Kidney glomerular epithelial cell (primary cell): ENCODE results near the gene SHH.
"Not testable (repeated sequence)": the region's sequence is repeated elsewhere in the genome, so short reads cannot be mapped to it uniquely, and the experiment has no call there.

Experiments used
- DNase-seq: peaks from one replicate; lab custom pipeline; 2025; lab: John Stamatoyannopoulos, UW

SHH gene

GRCh38 chr7:155819186-155819585 lies 6.9 kb upstream of the SHH start:
- DNase-seq = no peak

GRCh38 chr7:155818820-155819168 lies 6.5 kb upstream of the SHH start:
- DNase-seq = no peak

DNA sequence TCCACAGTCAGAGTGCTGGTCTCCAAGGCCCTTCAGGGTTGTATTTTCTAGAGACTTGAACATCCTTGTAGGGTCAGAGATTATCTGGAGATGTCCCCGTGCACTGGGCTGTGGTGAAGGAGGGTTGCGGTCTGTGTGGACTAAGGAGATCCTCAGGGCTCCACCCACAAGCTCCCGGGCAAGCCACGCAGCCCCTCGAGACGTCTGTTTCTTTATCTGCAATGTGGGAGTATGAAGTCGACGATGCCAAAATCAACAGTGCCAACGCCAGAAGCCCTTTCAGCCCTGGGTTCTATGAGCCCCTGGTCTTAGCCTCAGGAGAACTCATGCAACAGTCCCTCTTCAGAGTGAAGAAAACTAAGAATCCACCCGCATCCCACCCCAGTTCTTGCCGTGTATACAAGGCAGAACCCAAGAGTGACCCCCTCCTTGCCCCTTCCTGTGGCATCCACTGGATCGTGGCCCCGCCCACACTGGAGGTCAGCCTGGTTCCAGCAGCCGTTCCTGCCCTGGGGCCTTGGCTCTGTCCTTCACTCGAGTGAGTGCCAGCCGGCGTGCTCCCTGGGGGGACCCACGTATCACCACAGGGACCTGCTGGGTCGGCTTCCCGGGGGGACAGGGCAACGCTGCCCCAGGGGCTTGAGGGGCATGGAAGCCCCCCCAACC lies 6.0 kb upstream of the SHH start:
- DNase-seq = no peak

- not testable (repeated sequence) for DNase-seq
Observed at GRCh38 chr7:155817515-155817914, 5.3 kb upstream of the SHH start.

DNA sequence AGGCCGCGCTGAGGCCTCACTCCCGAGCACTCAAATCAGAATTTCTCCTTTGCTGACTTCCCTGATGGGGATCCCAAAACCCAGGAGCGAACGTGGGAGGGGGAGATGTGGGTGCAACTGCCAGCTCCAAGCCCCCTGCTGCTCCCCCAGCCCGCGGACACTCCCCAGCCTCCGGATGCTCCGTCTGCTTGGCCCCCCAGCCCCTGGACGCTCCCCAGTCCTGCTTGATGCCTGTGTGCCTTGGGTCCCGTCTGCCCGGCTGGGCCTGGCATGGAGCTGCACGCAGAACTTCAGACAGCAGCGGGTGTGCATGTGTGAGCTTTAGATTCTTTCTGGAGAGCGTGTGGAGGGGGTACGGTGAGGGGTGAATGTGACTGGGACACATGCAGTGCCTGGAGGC lies 4.7 kb upstream of the SHH start:
- DNase-seq = no peak

DNA sequence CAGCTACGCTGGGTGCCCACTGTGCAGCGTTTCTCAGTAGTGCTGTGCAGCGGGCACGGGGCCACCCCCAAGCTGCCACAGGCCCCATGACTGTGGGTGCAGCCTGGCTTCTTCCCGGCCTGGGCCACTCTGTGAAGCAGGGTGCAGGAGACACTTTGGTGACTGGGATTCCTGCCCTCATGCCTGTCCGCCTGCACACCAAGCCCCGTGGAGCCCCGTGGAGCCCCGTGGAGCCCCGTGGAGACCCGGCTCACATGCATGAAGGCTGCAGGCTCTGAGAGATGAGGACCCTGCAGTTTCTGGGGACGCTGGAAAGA lies 3.9 kb upstream of the SHH start:
- no peak for DNase-seq

DNA sequence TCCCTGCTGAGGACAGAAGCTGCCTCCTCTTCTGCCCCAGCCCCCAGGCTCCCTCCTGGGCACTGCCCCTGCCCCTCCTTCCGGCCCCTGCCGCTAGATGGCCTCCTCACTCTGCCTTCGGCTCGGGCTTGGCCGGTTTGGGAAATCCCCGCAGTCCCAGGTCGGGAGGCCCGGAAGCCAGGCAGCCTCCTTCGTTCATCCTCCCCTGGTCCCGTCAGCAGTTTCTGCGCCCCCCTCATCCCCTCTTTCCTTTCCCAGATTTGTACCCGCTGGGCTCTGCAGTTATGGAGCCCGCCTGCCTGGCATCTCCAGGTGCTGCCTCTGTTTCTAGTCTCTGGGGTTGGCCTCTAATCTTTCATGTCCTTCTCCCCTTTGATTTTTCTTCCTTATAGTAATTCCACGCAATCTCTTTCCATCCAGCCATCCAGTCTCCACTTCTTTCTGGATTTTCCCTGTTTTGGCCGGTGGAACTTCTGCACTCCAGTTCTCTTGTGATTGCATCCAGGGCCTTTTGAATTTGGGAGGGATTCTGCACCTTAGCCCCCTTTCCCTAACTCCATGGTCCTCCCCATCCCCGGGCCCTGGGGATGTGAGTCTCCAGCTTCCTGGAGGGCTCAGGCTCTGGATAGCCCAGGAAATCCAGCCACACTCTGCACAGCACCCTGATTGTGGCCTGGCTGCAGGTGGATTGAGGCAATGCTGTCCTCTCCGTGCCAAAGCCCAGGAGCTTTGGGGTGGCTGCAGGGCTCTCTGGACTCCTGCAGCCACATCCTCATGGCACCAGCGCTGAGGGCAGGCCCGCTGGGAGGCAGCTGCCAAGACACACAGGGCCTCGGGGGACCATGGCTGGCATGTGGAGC lies 3.3 kb upstream of the SHH start:
- DNase-seq = peak; percentile 34

DNA sequence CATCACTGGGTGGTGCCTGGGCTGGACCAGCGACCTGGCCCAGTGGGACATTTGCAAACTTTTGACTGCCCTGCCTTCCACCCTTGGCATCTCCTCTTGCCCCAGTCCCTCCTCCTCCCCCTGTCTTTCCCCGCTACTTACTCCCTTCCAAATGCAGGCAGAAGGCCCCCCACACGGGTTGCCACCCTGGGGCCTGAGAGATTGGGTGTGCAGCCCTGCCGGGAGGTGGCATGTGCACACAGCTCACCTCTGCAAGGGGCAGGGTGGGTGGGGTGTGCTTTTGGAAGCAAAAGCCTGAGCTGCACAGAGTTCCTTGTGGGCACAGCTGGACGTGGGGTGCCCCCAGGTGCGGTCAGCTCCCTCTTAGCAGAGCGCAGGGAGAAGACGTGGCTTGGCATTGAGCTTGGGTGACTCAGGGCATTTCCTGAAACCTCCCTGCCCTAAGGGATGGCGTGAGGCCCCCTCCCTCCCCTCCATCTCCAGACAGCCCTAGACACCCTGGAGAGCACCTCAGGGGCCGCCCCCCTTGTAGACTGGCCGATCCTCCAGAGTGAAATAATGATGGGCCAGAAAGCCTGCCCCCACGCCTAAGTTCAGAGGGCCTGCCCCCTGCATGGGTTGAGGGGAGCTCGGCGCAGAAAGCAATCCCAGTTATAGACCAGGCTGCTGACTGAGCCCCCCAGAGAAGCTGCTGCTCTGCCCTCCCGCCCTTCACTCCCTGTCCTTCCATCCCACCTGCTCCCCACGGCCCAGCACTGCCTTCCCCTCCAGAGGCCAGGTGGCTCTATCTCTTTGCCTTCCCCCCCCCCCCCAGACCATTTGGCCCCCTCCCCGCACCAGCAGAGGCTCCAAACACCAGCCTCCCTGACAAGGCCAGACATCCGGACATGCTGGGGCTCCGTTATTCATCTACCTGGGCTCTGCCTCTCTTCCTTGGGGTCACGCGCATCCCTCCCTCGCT lies 2.3 kb upstream of the SHH start:
- no peak for DNase-seq

GRCh38 chr7:155813546-155814315 lies 1.5 kb upstream of the SHH start:
- no peak for DNase-seq

DNA sequence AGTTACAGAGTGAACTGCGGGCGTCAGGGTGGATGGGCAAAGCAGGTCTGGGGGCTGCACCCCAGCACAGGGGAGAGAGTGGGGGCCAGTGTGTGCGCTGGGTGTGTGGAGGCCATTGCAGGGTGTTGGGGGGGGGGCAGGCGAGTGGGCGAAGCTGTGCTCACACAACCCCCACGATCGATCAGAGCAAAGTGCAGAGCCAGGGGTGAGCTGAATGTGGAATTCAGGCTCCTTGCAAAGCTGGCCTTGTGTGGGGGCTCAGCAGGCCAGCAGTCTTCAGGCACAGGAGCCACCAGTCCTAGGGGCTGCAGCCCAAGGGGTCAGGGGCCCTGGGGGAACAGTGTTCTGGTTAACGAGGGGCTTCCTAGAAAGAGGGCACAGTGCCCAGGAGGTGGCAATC lies 862 bp upstream of the SHH start:
- DNase-seq = no peak

DNA sequence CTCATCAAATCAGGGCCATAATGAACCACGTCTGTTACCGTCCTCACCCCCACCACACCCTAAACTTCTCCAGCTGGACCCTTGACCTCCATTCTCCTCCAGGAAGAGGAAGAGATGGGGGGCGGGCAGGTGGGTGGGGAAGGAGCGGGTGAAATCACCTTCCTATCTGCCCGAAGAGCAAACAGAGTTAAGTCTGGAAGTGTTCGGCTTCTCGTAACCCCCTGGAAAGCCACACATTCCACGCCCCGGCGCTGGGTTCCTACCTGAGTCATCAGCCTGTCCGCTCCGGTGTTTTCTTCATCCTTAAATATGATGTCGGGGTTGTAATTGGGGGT lies 736 bp downstream of the SHH start:
- DNase-seq = peak; percentile 10

DNA sequence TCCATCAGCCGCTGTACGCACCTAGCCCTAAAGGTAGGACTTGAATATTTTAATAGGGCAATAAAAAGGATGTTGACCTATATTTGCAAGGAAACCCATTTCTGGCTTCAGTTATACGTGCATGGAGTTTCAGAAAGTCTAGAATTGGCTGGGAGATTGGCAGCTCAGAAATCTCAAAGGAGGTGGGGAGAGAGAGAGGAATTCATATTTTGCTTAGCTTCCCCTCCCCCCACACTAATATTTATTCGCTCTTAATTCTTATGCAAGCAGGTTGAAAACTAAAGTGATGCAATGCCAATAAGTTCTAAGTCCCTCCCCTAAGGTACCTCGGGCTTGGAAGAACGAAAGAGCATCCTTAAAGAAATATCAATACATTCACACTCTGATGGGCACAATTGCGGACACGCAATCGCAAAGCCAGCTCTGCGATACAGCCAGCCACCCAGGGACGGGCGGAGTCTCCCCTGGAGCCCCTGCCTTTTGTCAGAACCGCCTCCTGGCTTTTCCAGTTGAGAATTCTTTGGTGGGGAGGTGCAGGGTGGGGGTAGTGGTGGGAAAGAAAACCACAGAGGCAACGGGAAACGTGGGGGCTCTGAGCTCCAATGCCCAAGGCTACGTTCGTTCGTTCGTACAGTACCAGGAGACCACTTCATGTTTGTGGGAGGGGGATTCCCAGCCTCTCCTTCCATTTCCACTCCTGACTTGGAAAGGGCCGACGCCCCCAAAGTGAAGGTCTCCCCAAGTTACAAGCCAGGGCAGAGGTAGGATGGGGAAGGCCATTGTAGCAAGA lies 1.3 kb downstream of the SHH start:
- peak; percentile 8 for DNase-seq

DNA sequence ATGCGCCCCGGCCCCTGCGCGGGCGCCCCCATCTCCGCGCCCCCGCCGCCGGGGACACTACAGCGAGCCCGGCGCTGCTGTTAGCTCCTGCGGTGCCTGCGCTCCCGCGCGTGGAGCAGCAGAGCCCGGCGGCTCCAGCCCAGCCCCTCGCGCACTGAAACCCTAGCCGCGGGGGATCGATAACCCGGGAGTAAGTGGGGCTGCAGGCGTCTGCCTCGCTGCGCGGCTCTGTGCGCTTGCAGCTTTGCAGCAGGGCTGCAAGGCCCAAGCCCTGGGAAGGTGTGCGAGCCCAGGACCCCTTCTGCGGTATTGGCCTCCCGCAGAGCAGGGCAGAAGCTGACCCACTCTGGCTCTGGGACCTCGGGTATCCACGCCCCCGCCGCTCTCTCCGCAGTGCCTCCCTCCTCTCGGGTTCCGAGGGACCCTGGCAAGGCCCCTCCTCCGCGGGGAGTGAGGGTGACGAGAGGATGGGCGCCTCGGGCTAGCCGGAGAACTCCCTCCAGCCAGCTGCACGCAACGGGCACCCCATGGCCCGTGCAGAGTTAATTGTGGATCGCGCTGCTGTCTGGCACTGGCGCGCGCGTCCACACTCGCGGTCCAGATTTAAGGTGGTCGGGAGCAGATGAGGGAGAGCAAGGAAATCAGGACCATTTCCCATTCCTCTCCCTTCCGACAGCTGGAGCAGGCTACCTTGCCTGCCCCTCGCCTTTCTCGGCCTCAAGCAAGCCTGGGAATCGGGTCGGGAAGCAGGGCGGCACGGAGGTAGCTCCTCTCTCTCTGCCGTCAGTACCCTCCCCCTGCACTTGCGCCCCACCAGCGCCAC lies 2.1 kb downstream of the SHH start:
- DNase-seq = no peak

- DNase-seq = no peak
Observed at GRCh38 chr7:155809332-155809946, 2.8 kb downstream of the SHH start.

DNA sequence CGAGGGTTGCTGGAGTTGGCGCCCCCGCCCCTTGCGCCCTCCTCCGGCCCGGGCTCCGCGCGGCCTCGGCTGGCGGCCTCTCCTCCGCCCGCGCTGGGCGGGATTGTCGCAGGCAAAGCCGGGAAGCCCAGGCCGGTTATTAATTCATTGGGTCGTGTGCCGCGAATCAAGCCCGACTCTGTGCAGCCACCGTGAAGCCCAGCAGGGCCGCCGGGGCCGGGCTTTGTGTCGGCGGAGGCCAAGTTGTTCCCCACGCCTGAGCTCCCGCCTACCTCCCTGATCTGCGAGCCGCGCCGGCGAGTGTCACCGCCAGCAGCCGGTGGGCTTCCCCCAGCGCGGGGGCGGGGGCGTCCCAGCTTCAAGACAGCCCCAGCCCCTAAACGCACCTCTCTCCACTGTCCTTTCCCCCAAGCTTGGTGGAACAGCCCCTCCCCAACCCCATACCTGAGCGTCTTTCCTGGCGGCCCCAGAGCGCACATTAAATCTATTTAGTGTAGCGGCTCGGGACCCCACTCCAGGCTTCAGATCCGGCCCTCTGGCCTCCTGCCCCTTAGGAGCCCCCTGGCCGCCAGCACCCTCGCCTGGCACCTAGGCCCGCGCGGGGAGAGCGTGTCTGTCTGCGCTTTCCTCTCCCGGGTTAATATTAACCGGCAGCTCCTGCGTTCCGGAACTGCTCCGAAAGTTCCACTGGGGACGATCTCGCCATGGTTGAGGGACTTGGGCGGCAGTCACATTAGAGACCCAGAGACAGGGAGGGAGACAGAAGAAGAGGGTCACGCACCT lies 3.5 kb downstream of the SHH start:
- DNase-seq = peak; percentile 20

GRCh38 chr7:155807789-155808548 lies 4.3 kb downstream of the SHH start:
- DNase-seq = peak; percentile 6

DNA sequence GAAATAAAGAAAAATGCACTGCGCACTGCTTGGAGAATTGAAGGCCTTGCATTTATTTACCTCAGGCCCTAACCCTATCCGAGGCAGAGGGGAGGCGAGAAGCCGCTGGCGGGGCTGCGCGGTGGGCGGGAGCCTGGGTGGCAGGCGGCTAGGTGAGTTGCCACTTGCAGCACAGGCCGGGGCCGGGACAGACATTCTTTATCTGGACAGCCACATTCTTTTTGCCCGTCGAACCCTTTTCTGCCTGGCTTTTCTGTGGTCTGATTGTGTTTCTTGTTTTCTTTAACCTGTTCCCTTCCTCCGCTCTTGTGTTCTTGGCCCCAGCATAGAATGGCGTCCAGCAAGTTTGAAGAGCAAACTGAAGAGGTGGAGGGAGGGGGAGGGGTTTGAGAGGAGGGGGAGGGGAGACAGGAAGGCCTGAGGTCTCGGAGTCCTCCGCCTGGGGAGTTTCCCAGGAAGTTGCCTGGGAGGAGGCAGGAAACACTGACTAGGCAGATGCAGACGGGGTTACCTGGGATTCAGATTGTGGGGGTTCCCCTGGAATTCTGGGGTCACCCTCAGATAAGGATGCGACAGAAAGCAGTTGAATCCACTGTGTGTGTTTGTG lies 5.1 kb downstream of the SHH start:
- DNase-seq = no peak
